B cell (primary cell): Measurements from ENCODE around the gene PRTN3. TPM values are rescaled to one million over a fixed set of nuclear protein-coding genes. Genes with fewer than 3 reads are reported as not detected.

Experiments used
- ATAC-seq: fragments of 200-7000 bp; cut with Tn5 transposase; one replicate; pipeline ENCODE4 v1.10.0; 2021; ENCODE audit warnings: low read depth, mild to moderate bottlenecking, moderate number of reproducible peaks, moderate library complexity
- CTCF ChIA-PET: fragments of 350-600 bp; sonication (Branson Sonifier 250); formaldehyde crosslinking; loops from one replicate; lab custom pipeline; 2021; ENCODE audit warnings: antibody characterized with exemption, inconsistent platforms; lab: Charles Lee
- POLR2A ChIA-PET: fragments of 350-600 bp; sonication (Branson Sonifier 250); formaldehyde crosslinking; loops from one replicate; lab custom pipeline; 2021; ENCODE audit warnings: antibody characterized with exemption; lab: Charles Lee
- DNase-seq: peaks from one replicate; pipeline ENCODE4 v3.0.0; 2013
- H2AFZ ChIP-seq: 2 replicates; pipeline ENCODE4 v1.6.1; 2012; ENCODE audit warnings: mild to moderate bottlenecking, low read depth, low read length; ENCODE audit not compliant: insufficient read depth, poor library complexity, severe bottlenecking
- H3K27ac ChIP-seq, 2 donors: 1 replicate in 1 of 2; 2 replicates in 1 of 2; pipeline ENCODE4 v1.5.1; 2012 to 2013; ENCODE audit warnings: low read length in 2 of 2, mild to moderate bottlenecking in 2 of 2, moderate library complexity in 1 of 2
- H3K27me3 ChIP-seq, 4 experiments: fragments of 200-600 bp in 1 of 4; sonication (generic) in 1 of 4; replicated peaks in 1 of 4; 1 replicate in 2 of 4; 2 replicates in 2 of 4; pipeline versions ENCODE4 v1.6.1 to v1.7.0; 2013 to 2016; ENCODE audit warnings: low read length in 3 of 4, mild to moderate bottlenecking in 2 of 4, mixed read lengths in 1 of 4, moderate library complexity in 1 of 4; ENCODE audit not compliant: insufficient read depth in 4 of 4, control insufficient read depth in 3 of 4; ENCODE audit errors: control extremely low read depth in 1 of 4
- H3K36me3 ChIP-seq, 2 experiments: replicated peaks in 1 of 2; 1 replicate in 1 of 2; 2 replicates in 1 of 2; pipeline versions ENCODE4 v1.6.1 to v1.7.1; 2013; ENCODE audit warnings: low read length in 1 of 2; ENCODE audit not compliant: insufficient read depth in 2 of 2, control insufficient read depth in 1 of 2; ENCODE audit errors: control extremely low read depth in 1 of 2, extremely low read depth in 1 of 2
- H3K4me1 ChIP-seq, 2 donors: fragments of 200-600 bp in 1 of 2; sonication (generic) in 1 of 2; 1 replicate in 1 of 2; 2 replicates in 1 of 2; pipeline versions ENCODE4 v1.5.1 to v1.6.1; 2013 to 2017; ENCODE audit warnings: low read length in 2 of 2; ENCODE audit not compliant: control insufficient read depth in 2 of 2, insufficient read depth in 2 of 2
- H3K4me2 ChIP-seq: replicated peaks from 2 replicates; pipeline ENCODE3; 2012; ENCODE audit warnings: mild to moderate bottlenecking, low read depth, low read length; ENCODE audit not compliant: poor library complexity, severe bottlenecking
- H3K4me3 ChIP-seq, 5 experiments: fragments of 200-600 bp in 1 of 5; sonication (generic) in 1 of 5; 1 replicate in 3 of 5; 2 replicates in 2 of 5; pipeline versions ENCODE4 v1.5.1 to v1.7.0; 2011 to 2016; ENCODE audit warnings: low read length in 4 of 5, mild to moderate bottlenecking in 4 of 5, low read depth in 2 of 5, control low read depth in 1 of 5, moderate library complexity in 1 of 5; ENCODE audit not compliant: insufficient read depth in 1 of 5; ENCODE audit errors: control extremely low read depth in 1 of 5, extremely low read depth in 1 of 5
- H3K79me2 ChIP-seq: fragments of 200-600 bp; sonication (generic); one replicate; pipeline ENCODE4 v1.6.0; 2016; ENCODE audit warnings: low read length; ENCODE audit not compliant: control insufficient read depth, insufficient read depth
- H3K9ac ChIP-seq: fragments of 200-600 bp; sonication (generic); 2 replicates; pipeline ENCODE4 v1.6.1; 2017; ENCODE audit warnings: mild to moderate bottlenecking, low read length, moderate library complexity
- H3K9me3 ChIP-seq, 3 donors: one replicate each; pipeline versions ENCODE4 v1.6.1 to v1.7.1; 2013; ENCODE audit warnings: low read length in 2 of 3; ENCODE audit not compliant: control insufficient read depth in 2 of 3, insufficient read depth in 1 of 3; ENCODE audit errors: control extremely low read depth in 1 of 3
- H4K20me1 ChIP-seq: 2 replicates; pipeline ENCODE4 v1.6.0; 2012; ENCODE audit warnings: mild to moderate bottlenecking, low read length; ENCODE audit not compliant: insufficient read depth, control insufficient read depth, poor library complexity, severe bottlenecking
- H3K27ac Mint-ChIP-seq: one replicate; pipeline ENCODE4 v1.8.0; 2021; ENCODE audit warnings: mixed read lengths
- H3K27me3 Mint-ChIP-seq: one replicate; pipeline ENCODE4 v1.8.0; 2021; ENCODE audit warnings: mixed read lengths
- H3K4me1 Mint-ChIP-seq: one replicate; pipeline ENCODE4 v1.8.0; 2021; ENCODE audit warnings: mixed read lengths
- H3K4me3 Mint-ChIP-seq: one replicate; pipeline ENCODE4 v1.8.0; 2021; ENCODE audit warnings: mixed read lengths
- H3K9me3 Mint-ChIP-seq: one replicate; pipeline ENCODE4 v1.8.0; 2022; ENCODE audit warnings: mixed read lengths; ENCODE audit not compliant: insufficient read depth
- EZH2 ChIP-seq: IDR thresholded peaks from 2 replicates; pipeline ENCODE4 v1.6.1; 2012; ENCODE audit warnings: borderline replicate concordance, low read depth, mild to moderate bottlenecking, moderate library complexity, low read length; ENCODE audit not compliant: insufficient read depth, poor library complexity, severe bottlenecking
- WGBS: methylation state at CpG from one replicate; pipeline ENCODE4 v1.1.5; 2013; ENCODE audit warnings: missing lambda C conversion rate; ENCODE audit not compliant: insufficient coverage; 5-methylcytosine and 5-hydroxymethylcytosine counted together
- intact Hi-C: fragments of 100-400 bp; cut with micrococcal nuclease; formaldehyde crosslinking; loops from one replicate; pipeline ENCODE4 v1.10.0; 2022
- polyA plus RNA-seq: library from polyadenylated mRNA; depleted of rRNA; stranded (reverse); fragments of >200 nt; gene quantifications from 2 replicates; pipeline ENCODE4 v1.2.3, GENCODE V29; 2012
- total RNA-seq, 2 donors: library from RNA; stranded (reverse); fragments of 120-200 nt in 1 of 2; gene quantifications; 1 replicate in 1 of 2; 2 replicates in 1 of 2; pipeline versions ENCODE4 v1.2.3 to v1.2.4, GENCODE V29; 2013 to 2022
- TF ChIP-seq, protein P1 (sequence below): fragments of 200-600 bp; IDR thresholded peaks from one replicate; pipeline ENCODE4 v1.8.0; 2022; ENCODE audit warnings: antibody characterized with exemption, mild to moderate bottlenecking

Gene PRTN3
- total and polyA plus RNA-seq, 2 donors (not counting 1 experiment from before 2014, with no cell fraction given): not detected

DNA sequence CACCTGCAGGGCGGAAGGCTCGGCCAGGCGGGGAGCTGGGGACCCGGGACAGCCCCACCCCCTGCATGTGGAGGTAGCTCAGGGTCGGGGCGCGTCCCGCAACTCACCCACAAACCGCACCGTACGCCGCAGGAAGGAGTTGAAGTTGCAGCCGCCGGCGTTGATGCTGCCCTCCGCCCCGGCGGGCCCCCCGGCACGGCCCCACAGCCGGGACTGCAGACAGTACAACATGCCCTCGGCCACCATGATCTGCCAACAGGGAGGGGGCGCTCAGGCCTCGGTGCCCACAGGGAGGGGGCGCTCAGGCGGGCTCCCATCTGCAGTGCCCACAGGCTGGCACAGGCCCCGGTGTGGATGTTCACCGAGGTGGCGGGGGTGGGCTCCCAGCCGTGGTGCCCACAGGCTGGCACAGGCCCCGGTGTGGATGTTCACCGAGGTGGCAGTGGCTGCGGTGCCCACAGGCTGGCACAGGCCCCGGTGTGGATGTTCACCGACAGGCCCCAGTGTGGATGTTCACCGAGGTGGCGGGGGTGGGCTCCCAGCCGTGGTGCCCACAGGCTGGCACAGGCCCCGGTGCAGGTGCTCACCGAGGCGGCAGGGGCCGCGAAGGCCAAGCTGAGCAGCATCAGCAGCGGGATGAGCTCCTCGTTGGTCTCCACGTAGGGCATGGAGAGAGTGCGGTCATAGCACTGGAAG, 25.6 kb upstream of the PRTN3 start:
- Histone ChIP-seq H3K4me1 (no peaks in the 10 kb centered on the region), H3K9me3 (peaks cover 0 to 3% (median 0%) of the 10 kb centered on the region in 3 donors), H3K36me3 (peaks cover 0 to 25% of the 10 kb centered on the region in 2 experiments), H3K4me3 (no peak overlapping the region), H3K4me2 (no peak overlapping the region), H4K20me1 (peaks cover 24% of the 10 kb centered on the region), H3K79me2 (peaks cover 4% of the 10 kb centered on the region), H3K27ac (no peak overlapping the region), H3K27me3 (no peaks in the 10 kb centered on the region), H3K9ac (no peak overlapping the region), H2AFZ (no peak overlapping the region)
- WGBS: 97% methylated on average over 47 of the region's 47 CpGs
- TF ChIP-seq, protein P1, sequence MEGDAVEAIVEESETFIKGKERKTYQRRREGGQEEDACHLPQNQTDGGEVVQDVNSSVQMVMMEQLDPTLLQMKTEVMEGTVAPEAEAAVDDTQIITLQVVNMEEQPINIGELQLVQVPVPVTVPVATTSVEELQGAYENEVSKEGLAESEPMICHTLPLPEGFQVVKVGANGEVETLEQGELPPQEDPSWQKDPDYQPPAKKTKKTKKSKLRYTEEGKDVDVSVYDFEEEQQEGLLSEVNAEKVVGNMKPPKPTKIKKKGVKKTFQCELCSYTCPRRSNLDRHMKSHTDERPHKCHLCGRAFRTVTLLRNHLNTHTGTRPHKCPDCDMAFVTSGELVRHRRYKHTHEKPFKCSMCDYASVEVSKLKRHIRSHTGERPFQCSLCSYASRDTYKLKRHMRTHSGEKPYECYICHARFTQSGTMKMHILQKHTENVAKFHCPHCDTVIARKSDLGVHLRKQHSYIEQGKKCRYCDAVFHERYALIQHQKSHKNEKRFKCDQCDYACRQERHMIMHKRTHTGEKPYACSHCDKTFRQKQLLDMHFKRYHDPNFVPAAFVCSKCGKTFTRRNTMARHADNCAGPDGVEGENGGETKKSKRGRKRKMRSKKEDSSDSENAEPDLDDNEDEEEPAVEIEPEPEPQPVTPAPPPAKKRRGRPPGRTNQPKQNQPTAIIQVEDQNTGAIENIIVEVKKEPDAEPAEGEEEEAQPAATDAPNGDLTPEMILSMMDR: no peak
- TF ChIP-seq EZH2: no peak
- ChIA-PET POLR2A (no interaction called here), CTCF (no interaction called here)
- ATAC-seq (no peak), DNase-seq (no peak)
- intact Hi-C loops: no loop called here
- no peaks in the 10 kb centered on the region for H3K9me3 Mint-ChIP-seq
- H3K27ac Mint-ChIP-seq: no peak overlapping the region
- no peaks in the 10 kb centered on the region for H3K27me3 Mint-ChIP-seq
- H3K4me1 Mint-ChIP-seq: no peaks in the 10 kb centered on the region
- H3K4me3 Mint-ChIP-seq: no peak overlapping the region

GRCh38 chr19:815775-816499, 24.9 kb upstream of the PRTN3 start:
- no peak overlapping the region for H3K4me2 ChIP-seq
- ChIA-PET CTCF (no interaction called here), POLR2A (no interaction called here)
- H3K36me3 ChIP-seq: peaks cover 0 to 18% of the 10 kb centered on the region in 2 experiments
- peaks cover 0 to 3% (median 0%) of the 10 kb centered on the region in 3 donors for H3K9me3 ChIP-seq
- no peaks in the 10 kb centered on the region for H3K27me3 ChIP-seq
- peaks cover 17% of the 10 kb centered on the region for H4K20me1 ChIP-seq
- no peak overlapping the region for H3K27ac ChIP-seq
- TF ChIP-seq, protein P1: no peak
- TF ChIP-seq EZH2: no peak
- no peaks in the 10 kb centered on the region for H3K27me3 Mint-ChIP-seq
- H3K4me1 ChIP-seq: no peaks in the 10 kb centered on the region
- 97% methylated on average over 13 of the region's 13 CpGs for WGBS
- H3K4me3 ChIP-seq: no peak overlapping the region
- no peak overlapping the region for H3K27ac Mint-ChIP-seq
- H3K4me3 Mint-ChIP-seq: no peak overlapping the region
- peaks cover 4% of the 10 kb centered on the region for H3K79me2 ChIP-seq
- H3K9ac ChIP-seq: no peak overlapping the region
- ATAC-seq: peak; percentile 21
- H2AFZ ChIP-seq: no peak overlapping the region
- intact Hi-C loops: no loop called here
- no peaks in the 10 kb centered on the region for H3K4me1 Mint-ChIP-seq
- no peak for DNase-seq
- H3K9me3 Mint-ChIP-seq: no peaks in the 10 kb centered on the region
